Glomerular visceral epithelial cell (primary cell): Measurements from ENCODE around the gene ODR4.
"Not testable (repeated sequence)": the region's sequence is repeated elsewhere in the genome, so short reads cannot be mapped to it uniquely, and the experiment has no call there.

ENCODE experiments used
- DNase-seq: peaks from one replicate; pipeline ENCODE4 v3.0.0-alpha.2; 2016; ENCODE audit errors: extremely low spot score

The ODR4 gene

DNA sequence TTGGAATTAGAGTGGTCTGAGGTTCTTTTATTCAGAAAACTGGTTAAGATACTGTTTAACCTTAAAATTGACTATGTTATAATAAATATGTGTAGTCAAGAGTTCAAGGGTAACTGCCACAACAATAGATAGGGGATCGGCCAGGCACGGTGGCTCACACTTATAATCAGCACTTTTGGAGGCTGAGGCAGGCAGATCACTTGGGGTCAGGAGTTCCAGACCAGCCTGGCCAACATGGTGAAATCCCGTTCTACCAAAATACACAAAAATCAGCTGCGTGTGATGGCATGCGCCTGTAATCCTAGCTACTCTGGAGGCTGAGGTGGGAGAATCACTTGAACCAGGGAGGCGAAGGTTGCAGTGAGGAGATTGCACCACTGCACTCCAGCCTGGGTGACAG lies 45.8 kb downstream of the ODR4 start:
- no peak for DNase-seq

DNA sequence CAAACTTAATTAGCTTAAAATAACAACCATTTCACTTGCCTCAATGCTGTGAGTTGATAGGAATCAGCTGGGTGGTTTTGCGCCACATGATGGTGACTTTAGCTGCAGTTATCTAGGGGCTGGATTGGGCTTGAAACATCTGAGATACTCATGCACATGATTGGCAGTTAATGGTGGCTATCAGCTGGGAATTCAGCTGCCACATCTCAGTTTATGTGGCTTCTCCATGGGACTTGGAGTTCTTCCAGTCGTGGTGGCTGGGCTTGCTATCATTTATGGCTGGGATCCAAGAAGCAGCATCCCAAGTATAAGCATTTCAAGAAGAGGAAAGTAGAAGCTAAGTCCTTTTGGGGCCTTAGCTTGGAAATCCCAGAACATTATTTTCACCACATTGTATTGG lies 48.9 kb downstream of the ODR4 start:
- DNase-seq = peak; percentile 2

DNA sequence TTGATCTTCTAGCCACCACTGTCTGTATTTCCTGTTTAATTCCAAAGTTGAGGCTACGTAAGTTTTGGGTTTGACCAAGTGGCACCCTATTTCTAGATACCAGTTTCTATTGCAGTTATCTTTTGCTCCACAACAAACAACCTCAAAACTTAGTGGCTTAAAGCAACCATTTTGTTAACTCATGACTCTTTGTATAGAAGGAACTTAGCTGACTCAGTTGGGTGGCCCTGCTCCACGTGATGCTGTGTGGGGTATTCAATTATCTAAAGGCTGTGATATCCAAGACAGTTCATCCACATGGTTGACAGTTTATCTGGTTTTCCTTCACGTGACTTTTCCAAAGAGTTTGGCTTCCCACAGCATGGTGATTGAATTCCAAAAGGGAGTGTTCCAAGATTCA lies 50.5 kb downstream of the ODR4 start:
- DNase-seq = no peak

- no peak for DNase-seq
Measured at GRCh38 chr1:186429017-186429416, 53.4 kb downstream of the ODR4 start.

DNA sequence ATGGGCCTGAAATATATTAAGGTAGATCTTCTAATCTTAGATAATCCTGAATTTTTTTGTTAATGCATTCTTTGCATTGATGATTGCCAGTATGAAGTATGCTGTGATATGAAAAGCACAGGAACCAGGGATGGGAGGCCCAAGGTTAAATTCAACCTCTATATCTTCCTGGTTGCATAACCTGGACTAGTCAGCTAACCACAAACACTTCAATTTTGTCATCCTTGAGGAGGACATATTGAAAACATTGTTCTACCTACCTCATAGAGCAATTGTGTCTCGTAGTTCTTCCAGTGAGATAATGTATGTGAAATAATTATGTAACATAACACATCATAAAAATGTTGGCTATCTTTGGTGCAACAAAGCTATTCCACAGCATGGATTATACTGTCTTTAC lies 59.7 kb downstream of the ODR4 start:
- DNase-seq = peak; percentile 2

- DNase-seq = no peak
Measured at GRCh38 chr1:186438567-186438966, 62.9 kb downstream of the ODR4 start.

- DNase-seq = peak; percentile 22
Measured at GRCh38 chr1:186440584-186440983, 64.9 kb downstream of the ODR4 start.

DNA sequence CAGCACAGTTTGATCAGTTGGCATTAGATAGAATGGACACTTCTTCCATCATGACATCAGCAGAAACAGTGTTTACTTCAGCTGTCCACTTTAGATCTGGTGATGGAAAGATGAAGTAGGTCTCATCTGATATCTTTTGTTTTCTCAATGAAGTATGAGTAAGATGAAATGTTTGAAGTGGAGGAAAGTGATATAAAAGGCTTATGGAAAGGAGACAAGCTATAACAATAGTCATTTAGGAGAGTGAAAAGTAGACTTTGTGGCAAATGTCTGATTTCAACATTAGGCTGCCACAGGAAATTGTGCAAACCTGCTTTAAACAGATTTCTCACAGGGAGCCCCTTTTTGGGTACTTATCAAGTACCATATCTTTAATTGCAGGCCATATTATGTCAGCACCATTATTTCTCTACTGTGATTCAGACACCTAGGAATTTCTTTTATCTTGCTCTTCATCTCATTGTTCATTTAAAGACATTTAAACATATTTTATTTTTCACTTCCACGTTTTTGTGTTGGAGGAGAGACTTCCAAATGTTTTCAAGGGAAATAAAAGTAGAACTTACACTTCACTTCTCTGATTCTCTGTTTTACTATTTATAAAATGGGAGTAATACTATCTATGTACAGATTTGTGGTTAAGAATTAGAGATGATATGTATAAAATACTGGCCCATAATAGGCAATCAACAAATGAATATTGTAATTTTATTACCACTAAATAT lies 67.2 kb downstream of the ODR4 start:
- DNase-seq = no peak

GRCh38 chr1:186443638-186444037 lies 68.0 kb downstream of the ODR4 start:
- DNase-seq = no peak

- DNase-seq = no peak
Measured at GRCh38 chr1:186446152-186446551, 70.5 kb downstream of the ODR4 start.

DNA sequence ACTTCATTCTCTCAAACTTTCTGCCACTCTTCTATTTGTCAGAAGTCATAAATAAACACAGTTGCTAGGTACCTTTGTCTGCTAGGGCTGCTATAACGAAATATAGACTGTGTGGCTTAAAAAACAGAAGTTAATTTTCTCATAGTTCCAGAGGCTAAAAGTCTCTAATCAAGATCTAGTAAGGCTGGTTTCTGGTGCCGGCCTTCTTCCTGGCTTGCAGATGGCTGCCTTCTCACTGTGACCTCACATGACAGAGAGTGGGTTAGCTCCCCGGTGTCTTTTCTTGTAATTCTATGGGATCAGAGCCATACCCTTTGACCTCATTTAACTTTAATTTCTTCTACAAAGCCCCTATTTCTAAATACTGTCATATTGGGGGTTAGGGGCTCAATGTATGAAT lies 79.3 kb downstream of the ODR4 start:
- no peak for DNase-seq

GRCh38 chr1:186456729-186457255 lies 81.2 kb downstream of the ODR4 start:
- DNase-seq = no peak

GRCh38 chr1:186459161-186459560 lies 83.5 kb downstream of the ODR4 start:
- DNase-seq = not testable (repeated sequence)

DNA sequence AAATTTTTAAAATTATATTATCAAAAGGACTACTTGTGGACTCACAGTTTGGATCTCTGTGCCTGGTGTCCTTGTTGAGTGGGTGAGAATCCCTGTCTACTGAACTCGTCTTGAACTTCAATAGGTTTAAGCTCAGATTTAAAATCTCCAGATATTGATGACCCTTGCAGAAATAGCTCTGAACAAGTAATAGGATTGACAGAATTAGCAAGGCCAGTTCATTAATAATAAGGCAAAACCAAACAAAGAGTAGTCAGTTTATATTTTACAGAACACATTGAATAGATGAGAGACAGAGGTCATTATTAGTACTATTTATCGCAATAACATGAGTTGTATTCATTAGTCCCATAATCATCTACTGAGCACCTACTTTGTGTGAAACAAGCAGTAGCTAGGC lies 85.4 kb downstream of the ODR4 start, which contains the start of gene PDC:
Gene PDC, minus strand, starts transcription at position 101 of the 400 bp plus-strand sequence. CDS start 11,655 bp downstream, outside the sequence.
- DNase-seq = no peak

DNA sequence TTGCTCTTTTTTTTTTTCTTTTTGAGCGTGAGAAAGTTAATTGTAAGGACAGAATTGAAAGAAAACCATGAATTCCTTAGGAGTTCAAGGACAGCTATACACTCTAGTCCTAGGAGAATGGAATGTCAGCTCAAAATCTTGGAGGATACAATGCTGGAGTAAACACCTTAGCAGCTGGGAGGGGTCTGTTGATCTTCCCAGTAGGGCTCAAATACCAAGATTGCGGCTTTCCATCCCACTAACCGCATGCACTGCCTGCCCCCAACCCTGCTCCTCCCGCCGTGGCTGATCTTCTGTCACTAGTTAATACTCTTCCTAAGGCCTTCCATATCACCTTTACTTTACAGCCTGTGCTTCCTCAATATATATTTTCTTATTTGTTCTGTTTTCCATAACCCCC lies 87.9 kb downstream of the ODR4 start:
- DNase-seq = no peak

DNA sequence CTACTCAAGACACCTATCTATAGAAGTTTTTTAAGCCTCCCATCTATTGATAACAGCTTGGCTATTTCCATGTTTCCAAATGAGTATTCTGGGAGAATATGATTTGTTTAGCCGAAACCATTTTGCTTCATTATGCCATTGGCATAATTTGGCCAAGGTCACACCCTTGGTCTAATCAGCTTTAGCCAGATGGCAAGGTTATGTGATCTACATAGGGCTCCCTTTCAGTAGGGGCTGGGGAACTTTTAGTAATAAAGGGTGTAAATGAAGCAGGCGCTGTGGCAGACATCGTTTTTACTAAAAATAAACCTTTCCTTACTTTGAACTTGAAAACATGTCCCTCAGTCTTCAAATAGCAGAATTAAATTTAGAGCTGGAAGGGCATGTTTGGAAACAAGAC lies 88.3 kb downstream of the ODR4 start:
- no peak for DNase-seq

DNA sequence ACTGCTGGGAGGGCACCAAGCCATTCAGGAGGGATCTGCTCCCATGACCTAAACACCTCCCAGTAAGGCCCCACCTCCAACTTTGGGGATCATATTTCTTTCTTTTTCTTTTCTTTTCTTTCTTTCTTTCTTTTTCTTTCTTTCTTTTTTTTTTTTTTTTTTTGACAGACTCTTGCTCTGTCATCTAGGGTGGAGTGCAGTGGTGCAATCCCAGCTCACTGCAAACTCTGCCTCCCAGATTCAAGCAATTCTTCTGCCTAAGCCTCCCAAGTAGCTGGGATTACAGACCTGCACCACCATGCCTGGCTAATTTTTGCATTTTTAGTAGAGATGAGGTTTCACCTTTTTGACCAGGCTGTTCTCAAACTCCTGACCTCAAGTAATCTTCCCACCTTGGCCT lies 89.9 kb downstream of the ODR4 start:
- DNase-seq = not testable (repeated sequence)

GRCh38 chr1:186465946-186466345 lies 90.3 kb downstream of the ODR4 start:
- no peak for DNase-seq
